Esophagus squamous epithelium (tissue), 4 donors: ENCODE results near the gene SCT.

Experiments used
- POLR2A ChIP-seq, 4 donors: fragments of 450-650 bp; IDR thresholded peaks; one replicate each; pipeline ENCODE4 v1.6.1; 2017; ENCODE audit warnings: antibody characterized with exemption in 4 of 4, mild to moderate bottlenecking in 4 of 4, moderate library complexity in 3 of 4
- TF ChIP-seq, protein P1 (sequence below), 6 experiments: fragments of 450-650 bp in 4 of 6; fragments of 200-600 bp in 2 of 6; sonication (generic) in 2 of 6; IDR thresholded peaks; one replicate each; pipeline ENCODE4 v1.5.1; 2016 to 2019; ENCODE audit warnings: antibody characterized with exemption in 6 of 6, mild to moderate bottlenecking in 4 of 6, moderate library complexity in 4 of 6

DNA sequence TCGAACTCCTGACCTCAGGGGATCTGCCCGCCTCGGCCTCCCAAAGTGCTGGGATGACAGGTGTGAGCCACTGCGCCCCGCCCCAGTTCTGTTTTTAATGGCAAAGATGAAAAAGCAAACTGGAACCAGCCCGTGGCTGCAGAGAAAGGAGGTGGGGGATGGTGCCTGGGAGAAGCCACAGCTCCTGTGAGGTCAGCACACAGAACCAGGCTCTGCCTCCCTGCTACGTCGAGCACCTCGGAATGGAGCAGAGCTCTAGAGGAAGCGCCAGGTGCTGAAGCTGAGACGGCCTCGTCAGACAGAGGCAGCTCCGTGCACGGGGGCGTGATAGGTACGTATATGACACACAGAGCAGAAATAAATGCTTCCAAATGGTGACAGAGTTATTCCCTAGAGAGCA, 18.6 kb upstream of the SCT start:
- TF ChIP-seq, protein P1, sequence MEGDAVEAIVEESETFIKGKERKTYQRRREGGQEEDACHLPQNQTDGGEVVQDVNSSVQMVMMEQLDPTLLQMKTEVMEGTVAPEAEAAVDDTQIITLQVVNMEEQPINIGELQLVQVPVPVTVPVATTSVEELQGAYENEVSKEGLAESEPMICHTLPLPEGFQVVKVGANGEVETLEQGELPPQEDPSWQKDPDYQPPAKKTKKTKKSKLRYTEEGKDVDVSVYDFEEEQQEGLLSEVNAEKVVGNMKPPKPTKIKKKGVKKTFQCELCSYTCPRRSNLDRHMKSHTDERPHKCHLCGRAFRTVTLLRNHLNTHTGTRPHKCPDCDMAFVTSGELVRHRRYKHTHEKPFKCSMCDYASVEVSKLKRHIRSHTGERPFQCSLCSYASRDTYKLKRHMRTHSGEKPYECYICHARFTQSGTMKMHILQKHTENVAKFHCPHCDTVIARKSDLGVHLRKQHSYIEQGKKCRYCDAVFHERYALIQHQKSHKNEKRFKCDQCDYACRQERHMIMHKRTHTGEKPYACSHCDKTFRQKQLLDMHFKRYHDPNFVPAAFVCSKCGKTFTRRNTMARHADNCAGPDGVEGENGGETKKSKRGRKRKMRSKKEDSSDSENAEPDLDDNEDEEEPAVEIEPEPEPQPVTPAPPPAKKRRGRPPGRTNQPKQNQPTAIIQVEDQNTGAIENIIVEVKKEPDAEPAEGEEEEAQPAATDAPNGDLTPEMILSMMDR (IDR thresholded peaks at IDR 0.05) = no peak
- TF ChIP-seq POLR2A (IDR thresholded peaks at IDR 0.05) = no peak
